ENCODE measurements around the gene UQCC5. TPM values are rescaled to one million over a fixed set of nuclear protein-coding genes. Genes with fewer than 3 reads are reported as not detected.

The UQCC5 gene
- total RNA-seq, 2 experiments from 2014 or later: 2.8 to 8.3 TPM

- intact Hi-C loops (cut with DNase I, micrococcal nuclease): no loop called here
- H3K27ac ChIP-seq (ENCODE audit: low read depth in 1 of 2, low read length in 2 of 2): no peak overlapping the region
- no peaks in the 10 kb centered on the region for H3K9me3 ChIP-seq (ENCODE audit: control insufficient read depth in 1 of 2, insufficient read depth in 1 of 2, low read length in 2 of 2)
- H3K4me3 ChIP-seq (ENCODE audit: low read length): peak overlapping the region; percentile 12
- H3K9me3 Mint-ChIP-seq: no peaks in the 10 kb centered on the region
- TF ChIP-seq CTCF (IDR thresholded peaks at IDR 0.05): no peak
- H3K27ac Mint-ChIP-seq: no peak overlapping the region
- DNase-seq (peak in 2 of 14 experiments; percentile 41 to 47), ATAC-seq (ENCODE audit: poor library complexity) (no peak)
- ChIA-PET POLR2A (no interaction called here), CTCF (no interaction called here)
- H3K36me3 ChIP-seq (ENCODE audit: insufficient read depth, low read length): peaks cover 21% of the 10 kb centered on the region
- H3K4me3 Mint-ChIP-seq: no peak overlapping the region
- H3K27me3 ChIP-seq (ENCODE audit: control insufficient read depth in 1 of 2, insufficient read depth in 2 of 2, low read length in 2 of 2): no peaks in the 10 kb centered on the region
- H3K36me3 Mint-ChIP-seq (ENCODE audit: low read depth): peaks cover 21% of the 10 kb centered on the region
- H3K4me1 ChIP-seq (ENCODE audit: insufficient read depth, low read length): peaks cover 17% of the 10 kb centered on the region
- H3K27me3 Mint-ChIP-seq: no peaks in the 10 kb centered on the region
- no peaks in the 10 kb centered on the region for H3K4me1 Mint-ChIP-seq (ENCODE audit: low read depth)
Observed at GRCh38 chr3:52495777-52496602, 40.4 kb upstream of the UQCC5 start.

- Mint-ChIP-seq H3K27me3 (no peaks in the 10 kb centered on the region), H3K27ac (no peak overlapping the region), H3K36me3 (ENCODE audit: low read depth) (no peaks in the 10 kb centered on the region), H3K4me1 (ENCODE audit: low read depth) (no peaks in the 10 kb centered on the region), H3K9me3 (no peaks in the 10 kb centered on the region), H3K4me3 (no peak overlapping the region)
- H3K36me3 ChIP-seq (ENCODE audit: insufficient read depth, low read length): no peaks in the 10 kb centered on the region
- H3K4me3 ChIP-seq (ENCODE audit: low read length): no peak overlapping the region
- no peak for ATAC-seq (ENCODE audit: poor library complexity)
- H3K4me1 ChIP-seq (ENCODE audit: insufficient read depth, low read length): peaks cover 13% of the 10 kb centered on the region
- H3K27ac ChIP-seq (ENCODE audit: low read depth in 1 of 2, low read length in 2 of 2): no peak overlapping the region
- H3K27me3 ChIP-seq (ENCODE audit: control insufficient read depth in 1 of 2, insufficient read depth in 2 of 2, low read length in 2 of 2): no peaks in the 10 kb centered on the region
- ChIA-PET POLR2A (no interaction called here), CTCF (no interaction called here)
- no peak for TF ChIP-seq CTCF (IDR thresholded peaks at IDR 0.05)
- no peaks in the 10 kb centered on the region for H3K9me3 ChIP-seq (ENCODE audit: control insufficient read depth in 1 of 2, insufficient read depth in 1 of 2, low read length in 2 of 2)
- intact Hi-C loops (cut with DNase I, micrococcal nuclease): no loop called here
- peak in 3 of 14 experiments; percentile 27 to 63 (median 59) for DNase-seq
Observed at GRCh38 chr3:52498137-52499054, 38.0 kb upstream of the UQCC5 start.

- no peaks in the 10 kb centered on the region for H3K36me3 Mint-ChIP-seq (ENCODE audit: low read depth)
- H3K9me3 Mint-ChIP-seq: no peaks in the 10 kb centered on the region
- no peak for DNase-seq
- Histone ChIP-seq H3K27me3 (ENCODE audit: control insufficient read depth in 1 of 2, insufficient read depth in 2 of 2, low read length in 2 of 2) (no peaks in the 10 kb centered on the region), H3K9me3 (ENCODE audit: control insufficient read depth in 1 of 2, insufficient read depth in 1 of 2, low read length in 2 of 2) (no peaks in the 10 kb centered on the region), H3K4me3 (ENCODE audit: low read length) (no peak overlapping the region), H3K4me1 (ENCODE audit: insufficient read depth, low read length) (peaks cover 8% of the 10 kb centered on the region), H3K27ac (ENCODE audit: low read depth in 1 of 2, low read length in 2 of 2) (no peak overlapping the region), H3K36me3 (ENCODE audit: insufficient read depth, low read length) (no peaks in the 10 kb centered on the region)
- no peak for ATAC-seq (ENCODE audit: poor library complexity)
- POLR2A ChIA-PET: no interaction called here
- no peaks in the 10 kb centered on the region for H3K27me3 Mint-ChIP-seq
- intact Hi-C loops (cut with DNase I, micrococcal nuclease): no loop called here
- CTCF ChIA-PET: no interaction called here
- no peak overlapping the region for H3K4me3 Mint-ChIP-seq
- H3K4me1 Mint-ChIP-seq (ENCODE audit: low read depth): no peaks in the 10 kb centered on the region
- TF ChIP-seq CTCF (IDR thresholded peaks at IDR 0.05): no peak
- no peak overlapping the region for H3K27ac Mint-ChIP-seq
Observed at GRCh38 chr3:52501046-52501445, 35.4 kb upstream of the UQCC5 start.

Data from CD4-positive, alpha-beta T cell (primary cell).